Keratinocyte (primary cell): ENCODE measurements around the gene SLCO3A1. TPM values are rescaled to one million over a fixed set of nuclear protein-coding genes. Genes with fewer than 3 reads are reported as not detected.

ENCODE experiments used
- DNase-seq: peaks from one replicate; pipeline ENCODE4 v3.0.0-alpha.2; 2011; ENCODE audit warnings: low read depth, missing footprints, low spot score
- FAIRE-seq: peaks from 2 replicates; lab custom pipeline; 2011; peaks lifted over from hg19 to GRCh38; lab: Jason Lieb, UNC
- H2AFZ ChIP-seq: 2 replicates; pipeline ENCODE4 v1.6.0; 2012; ENCODE audit warnings: low read length, control low read depth, inconsistent platforms; ENCODE audit not compliant: control insufficient read depth
- H3K27ac ChIP-seq: 2 replicates; pipeline ENCODE4 v1.5.1; 2011; ENCODE audit warnings: low read length; ENCODE audit not compliant: control insufficient read depth, insufficient read depth
- H3K27me3 ChIP-seq: 3 replicates; pipeline ENCODE4 v1.6.0; 2011; ENCODE audit warnings: low read length; ENCODE audit not compliant: control insufficient read depth, insufficient read depth; ENCODE audit errors: extremely low read depth
- H3K36me3 ChIP-seq, 2 experiments: 2 replicates in 1 of 2; 3 replicates in 1 of 2; pipeline ENCODE4 v1.5.1; 2011; ENCODE audit warnings: low read length in 2 of 2, mild to moderate bottlenecking in 1 of 2; ENCODE audit not compliant: control insufficient read depth in 2 of 2, insufficient read depth in 2 of 2; ENCODE audit errors: extremely low read depth in 1 of 2
- H3K4me1 ChIP-seq: 3 replicates; pipeline ENCODE4 v1.5.1; 2011; ENCODE audit warnings: low read length; ENCODE audit not compliant: control insufficient read depth, insufficient read depth; ENCODE audit errors: extremely low read depth
- H3K4me2 ChIP-seq: 3 replicates; pipeline ENCODE4 v1.6.0; 2011; ENCODE audit warnings: low read depth, low read length; ENCODE audit not compliant: control insufficient read depth, insufficient read depth; ENCODE audit errors: extremely low read depth
- H3K4me3 ChIP-seq, 3 experiments: fragments of 200-600 bp in 1 of 3; sonication (generic) in 1 of 3; 2 replicates in 2 of 3; 3 replicates in 1 of 3; pipeline ENCODE4 v1.5.1; 2011 to 2016; ENCODE audit warnings: low read length in 3 of 3, mild to moderate bottlenecking in 3 of 3, control low read depth in 2 of 3, inconsistent platforms in 1 of 3, low read depth in 1 of 3, mixed read lengths in 1 of 3, mixed run types in 1 of 3, moderate library complexity in 1 of 3; ENCODE audit not compliant: control insufficient read depth in 2 of 3, insufficient read depth in 2 of 3; ENCODE audit errors: extremely low read depth in 1 of 3
- H3K79me2 ChIP-seq: 2 replicates; pipeline ENCODE4 v1.6.0; 2012; ENCODE audit warnings: low read length; ENCODE audit not compliant: control insufficient read depth, insufficient read depth
- H3K9ac ChIP-seq: 3 replicates; pipeline ENCODE4 v1.6.0; 2011; ENCODE audit warnings: low read length; ENCODE audit not compliant: control insufficient read depth, insufficient read depth; ENCODE audit errors: extremely low read depth
- H3K9me1 ChIP-seq: 3 replicates; pipeline ENCODE4 v1.6.0; 2011; ENCODE audit warnings: low read length; ENCODE audit not compliant: control insufficient read depth, insufficient read depth; ENCODE audit errors: extremely low read depth
- H3K9me3 ChIP-seq: 2 replicates; pipeline ENCODE4 v1.5.1; 2012; ENCODE audit warnings: low read depth, low read length; ENCODE audit not compliant: control insufficient read depth
- H4K20me1 ChIP-seq: 3 replicates; pipeline ENCODE4 v1.6.0; 2011; ENCODE audit warnings: low read length; ENCODE audit not compliant: control insufficient read depth, insufficient read depth; ENCODE audit errors: extremely low read depth
- EZH2 ChIP-seq: IDR thresholded peaks from one replicate; pipeline ENCODE4 v1.6.1; 2012; ENCODE audit warnings: inconsistent platforms, mild to moderate bottlenecking, low read length, moderate library complexity
- dilution Hi-C: fragments of 300-500 bp; cut with MboI; formaldehyde crosslinking; loops from one replicate; pipeline ENCODE4 v1.7.0; 2020; ENCODE audit warnings: low sequenced_read_pairs; ENCODE audit not compliant: extremely low pct_ligation_motif_present
- polyA plus RNA-seq, 5 experiments: library from polyadenylated mRNA; depleted of rRNA in 3 of 5; stranded (reverse) in 3 of 5; stranded (forward) in 1 of 5; unstranded in 1 of 5; fragments of >200 nt; gene quantifications; 1 replicate in 1 of 5; 2 replicates in 3 of 5; 3 replicates in 1 of 5; pipeline versions ENCODE4 v1.2.1 to v1.2.3, GENCODE V29; 2011 to 2012; ENCODE audit warnings: missing spikeins in 2 of 5, low read depth in 1 of 5, low replicate concordance in 1 of 5
- TF ChIP-seq, protein P1 (sequence below), 3 experiments: IDR thresholded peaks in 1 of 3; conservative IDR thresholded peaks in 1 of 3; optimal IDR thresholded peaks in 1 of 3; 2 replicates in 2 of 3; 3 replicates in 1 of 3; pipeline versions ENCODE3 to v1.5.1; 2011; ENCODE audit warnings: low read length in 3 of 3, mild to moderate bottlenecking in 3 of 3, moderate library complexity in 2 of 3, control low read depth in 1 of 3, inconsistent platforms in 1 of 3; ENCODE audit not compliant: insufficient read depth in 2 of 3; ENCODE audit errors: extremely low read depth in 1 of 3

Gene SLCO3A1
- polyA plus RNA-seq, 1 donor (not counting 4 experiments of a cell fraction or from before 2014, with no cell fraction given): 21.3 TPM

DNA sequence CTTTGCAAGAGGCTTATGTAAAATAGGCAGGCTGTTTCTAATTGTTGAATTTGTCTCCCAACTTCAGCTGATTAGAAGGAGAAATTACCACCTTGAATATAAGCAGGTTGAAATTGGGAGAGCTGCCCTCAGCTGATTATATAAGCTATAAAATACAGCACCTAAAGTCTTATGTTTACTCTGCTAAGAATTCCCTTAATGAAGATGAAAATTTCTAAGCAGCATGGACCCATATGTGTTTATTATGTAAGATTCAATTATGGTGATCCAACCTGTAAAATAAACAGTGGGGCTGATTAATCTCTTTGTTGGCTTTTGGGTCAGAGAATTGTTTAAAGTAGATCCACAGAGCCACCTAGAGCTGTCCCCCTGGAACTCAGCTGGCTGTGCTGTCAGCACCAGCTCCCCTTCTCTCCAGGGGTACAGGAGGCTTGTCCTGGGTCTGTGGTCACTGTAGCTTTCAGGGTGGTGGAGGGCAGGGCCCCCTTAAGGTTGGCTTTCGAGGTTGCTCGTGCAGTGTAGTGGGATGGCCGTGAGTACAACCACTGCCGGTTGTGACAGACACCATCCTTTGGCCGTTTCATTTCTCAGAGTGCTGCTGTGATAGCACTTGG is 9.5 kb downstream of the SLCO3A1 start:
- DNase-seq (no peak), FAIRE-seq (no peak)
- H3K36me3 ChIP-seq: peaks cover 0 to 1% of the 10 kb centered on the region in 2 experiments
- H3K27me3 ChIP-seq: no peaks in the 10 kb centered on the region
- H3K4me1 ChIP-seq: peaks cover 51% of the 10 kb centered on the region
- H3K9ac ChIP-seq: no peak overlapping the region
- H3K4me2 ChIP-seq: peak overlapping the region; percentile 1
- H3K79me2 ChIP-seq: peaks cover 51% of the 10 kb centered on the region
- dilution Hi-C loops: no loop called here
- H2AFZ ChIP-seq: no peak overlapping the region
- H4K20me1 ChIP-seq: no peaks in the 10 kb centered on the region
- no peak overlapping the region for H3K27ac ChIP-seq
- no peak overlapping the region for H3K4me3 ChIP-seq
- no peaks in the 10 kb centered on the region for H3K9me3 ChIP-seq
- H3K9me1 ChIP-seq: no peaks in the 10 kb centered on the region
- TF ChIP-seq, protein P1, sequence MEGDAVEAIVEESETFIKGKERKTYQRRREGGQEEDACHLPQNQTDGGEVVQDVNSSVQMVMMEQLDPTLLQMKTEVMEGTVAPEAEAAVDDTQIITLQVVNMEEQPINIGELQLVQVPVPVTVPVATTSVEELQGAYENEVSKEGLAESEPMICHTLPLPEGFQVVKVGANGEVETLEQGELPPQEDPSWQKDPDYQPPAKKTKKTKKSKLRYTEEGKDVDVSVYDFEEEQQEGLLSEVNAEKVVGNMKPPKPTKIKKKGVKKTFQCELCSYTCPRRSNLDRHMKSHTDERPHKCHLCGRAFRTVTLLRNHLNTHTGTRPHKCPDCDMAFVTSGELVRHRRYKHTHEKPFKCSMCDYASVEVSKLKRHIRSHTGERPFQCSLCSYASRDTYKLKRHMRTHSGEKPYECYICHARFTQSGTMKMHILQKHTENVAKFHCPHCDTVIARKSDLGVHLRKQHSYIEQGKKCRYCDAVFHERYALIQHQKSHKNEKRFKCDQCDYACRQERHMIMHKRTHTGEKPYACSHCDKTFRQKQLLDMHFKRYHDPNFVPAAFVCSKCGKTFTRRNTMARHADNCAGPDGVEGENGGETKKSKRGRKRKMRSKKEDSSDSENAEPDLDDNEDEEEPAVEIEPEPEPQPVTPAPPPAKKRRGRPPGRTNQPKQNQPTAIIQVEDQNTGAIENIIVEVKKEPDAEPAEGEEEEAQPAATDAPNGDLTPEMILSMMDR (optimal IDR thresholded peaks at IDR 0.05 in 1 of 3, IDR thresholded peaks at IDR 0.05 in 1 of 3, conservative IDR thresholded peaks at IDR 0.05 in 1 of 3; ENCODE audit: extremely low read depth in 1 of 3, insufficient read depth in 2 of 3, low read length in 3 of 3): no peak
- no peak for TF ChIP-seq EZH2

DNA sequence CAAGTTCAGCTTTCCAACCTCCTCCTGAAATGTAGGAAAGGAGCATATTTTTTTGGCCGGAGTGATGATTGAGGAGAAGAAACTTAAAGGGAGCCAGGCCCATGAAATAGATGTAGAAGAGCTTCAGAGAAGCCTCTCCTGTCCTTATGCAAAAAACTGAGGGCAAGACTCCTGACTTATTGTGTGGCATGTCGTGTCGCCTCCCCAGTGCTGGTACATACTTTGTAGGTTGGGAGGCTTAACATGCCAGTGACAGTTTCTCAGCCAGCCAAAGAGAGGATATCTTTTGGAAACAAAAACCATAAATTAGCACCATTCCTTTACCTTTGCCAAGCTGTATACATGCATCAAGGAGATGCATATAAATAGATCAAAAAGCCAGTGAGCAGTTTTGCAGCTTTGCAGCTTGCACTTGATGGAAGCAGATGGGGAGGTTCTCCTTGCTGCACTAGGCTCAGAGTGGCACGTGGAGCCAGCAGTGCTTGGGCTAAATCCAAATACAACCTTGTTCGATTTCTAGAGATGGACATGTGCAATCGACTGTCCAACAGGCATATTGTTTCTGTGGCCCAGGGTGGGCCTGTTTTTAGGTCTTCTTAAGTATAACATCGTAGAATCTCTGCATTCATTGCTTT is 10.2 kb downstream of the SLCO3A1 start:
- Histone ChIP-seq H3K27me3 (no peaks in the 10 kb centered on the region), H3K4me3 (no peak overlapping the region), H3K79me2 (peaks cover 51% of the 10 kb centered on the region), H2AFZ (no peak overlapping the region), H3K9me1 (peaks cover 3% of the 10 kb centered on the region), H4K20me1 (no peaks in the 10 kb centered on the region), H3K4me1 (peaks cover 56% of the 10 kb centered on the region), H3K9ac (no peak overlapping the region), H3K36me3 (peaks cover 0 to 1% of the 10 kb centered on the region in 2 experiments), H3K4me2 (peak overlapping the region; percentile 34), H3K9me3 (no peaks in the 10 kb centered on the region), H3K27ac (no peak overlapping the region)
- dilution Hi-C loops: no loop called here
- no peak for TF ChIP-seq EZH2
- TF ChIP-seq, protein P1 (optimal IDR thresholded peaks at IDR 0.05 in 1 of 3, IDR thresholded peaks at IDR 0.05 in 1 of 3, conservative IDR thresholded peaks at IDR 0.05 in 1 of 3; ENCODE audit: extremely low read depth in 1 of 3, insufficient read depth in 2 of 3, low read length in 3 of 3): no peak
- peak; percentile 39 for FAIRE-seq
- no peak for DNase-seq
